ENCODE results near the gene RETREG3.
"Not testable (repeated sequence)": the region's sequence is repeated elsewhere in the genome, so short reads cannot be mapped to it uniquely, and the experiment has no call there.

The RETREG3 gene

DNA sequence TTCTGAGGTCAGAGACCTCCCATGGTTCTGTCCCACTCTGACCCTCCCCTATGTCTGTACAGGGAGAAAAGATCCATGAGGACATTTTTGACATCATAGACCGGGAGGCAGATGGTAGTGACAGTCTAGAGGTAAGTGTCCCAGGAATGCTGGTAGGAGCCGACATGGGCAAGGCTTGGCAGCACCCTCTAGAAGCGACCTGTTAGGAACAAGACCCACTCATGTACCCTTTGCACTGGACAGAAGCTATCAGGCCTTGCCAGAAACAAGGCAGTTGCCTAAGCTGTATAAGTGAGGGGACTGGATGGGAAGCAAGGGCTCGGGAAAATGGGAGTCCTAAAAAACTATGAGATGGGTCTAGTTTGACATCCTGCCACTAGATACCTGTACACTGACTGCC lies 2.8 kb upstream of the RETREG3 start:
- FAIRE-seq, result no peak
- DNase-seq (ENCODE audit: low spot score), result no peak

GRCh38 chr17:42609814-42610801 lies 934 bp upstream of the RETREG3 start:
- DNase-seq (ENCODE audit: low spot score); FAIRE-seq: not testable (repeated sequence)

DNA sequence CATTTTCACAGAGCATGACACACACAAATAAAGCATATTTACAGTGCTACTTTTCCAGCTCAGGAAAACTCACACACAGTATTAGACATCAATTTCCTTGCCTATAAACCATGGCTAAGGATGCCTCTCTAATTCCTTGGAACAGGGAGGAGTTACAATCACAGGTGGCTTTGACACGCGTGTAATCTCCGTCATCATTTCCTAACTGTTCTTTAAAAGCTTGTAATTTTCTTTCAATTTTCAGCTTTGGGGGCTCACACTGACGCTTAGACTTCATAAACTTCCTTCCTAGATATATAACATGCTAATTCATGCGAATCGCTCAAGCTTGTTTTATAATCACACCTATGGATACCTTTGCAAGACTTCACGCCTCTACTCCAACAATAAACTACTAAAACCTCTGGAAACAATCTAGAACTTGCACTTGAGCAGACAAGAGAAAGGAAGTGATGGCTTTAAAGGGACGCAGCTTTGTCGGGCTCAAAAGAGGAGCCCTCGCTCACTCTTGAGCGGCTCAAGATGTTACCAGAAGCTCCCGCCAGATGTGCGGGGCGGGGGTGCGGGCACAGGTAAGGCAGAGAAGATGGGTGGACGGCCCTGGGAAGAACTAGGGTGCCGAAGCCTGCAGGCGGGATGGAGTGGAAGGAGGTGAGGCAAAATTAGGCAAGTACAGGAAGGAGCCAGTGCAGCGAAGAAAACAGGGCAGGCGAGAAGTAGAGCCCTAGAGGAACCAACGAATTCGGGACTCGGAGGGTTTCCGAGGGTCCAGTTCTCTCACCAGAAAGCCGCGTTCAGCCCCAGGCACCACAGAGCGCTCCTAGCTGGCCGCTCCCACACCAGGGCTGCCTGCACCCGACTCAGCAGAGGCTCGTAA lies 631 bp downstream of the RETREG3 start:
- DNase-seq (ENCODE audit: low spot score) (peak; percentile 11), FAIRE-seq (no peak)

DNA sequence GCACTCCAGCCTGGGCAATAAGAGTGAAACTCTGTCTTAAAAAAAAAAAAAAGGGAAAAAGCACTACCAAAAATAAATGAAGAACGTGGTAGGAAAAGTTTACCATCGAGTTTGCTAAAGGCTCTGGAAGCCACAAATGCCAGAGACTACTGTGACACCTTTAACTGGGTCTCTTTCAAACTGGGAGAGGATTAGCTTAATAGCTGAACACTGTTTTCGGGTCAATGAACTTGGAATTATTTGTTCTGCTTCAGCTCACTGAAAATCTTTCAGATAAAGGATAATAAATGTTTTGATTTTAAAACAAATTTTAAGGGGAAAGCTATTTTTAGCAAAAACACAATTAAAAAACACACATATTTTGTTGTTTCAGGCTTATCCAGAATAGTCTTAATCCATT lies 1.4 kb downstream of the RETREG3 start:
- no peak for FAIRE-seq
- no peak for DNase-seq (ENCODE audit: low spot score)

DNA sequence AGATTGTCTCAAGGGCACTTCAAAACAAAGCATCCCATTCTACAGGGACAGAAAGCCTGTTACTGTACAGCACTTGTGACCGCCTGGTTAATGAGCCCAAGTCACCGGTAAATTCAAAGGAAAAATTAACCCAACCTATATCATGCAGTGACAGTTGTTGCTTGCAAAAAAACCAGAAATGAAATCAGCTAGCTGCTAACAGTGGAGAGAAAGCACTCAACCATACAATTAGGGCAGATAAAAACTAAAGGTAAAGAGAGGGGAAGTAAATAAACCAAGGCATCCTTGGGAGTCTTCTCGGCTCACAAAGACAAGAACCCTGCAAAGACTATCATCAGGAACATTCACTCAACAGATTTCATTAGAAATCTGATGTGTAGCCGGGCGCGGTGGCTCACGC lies 5.9 kb downstream of the RETREG3 start:
- DNase-seq (ENCODE audit: low spot score) (no peak), FAIRE-seq (no peak)

GRCh38 chr17:42598905-42599304 lies 10.3 kb downstream of the RETREG3 start:
- FAIRE-seq, result no peak
- no peak for DNase-seq (ENCODE audit: low spot score)

- no peak for DNase-seq (ENCODE audit: low spot score)
- no peak for FAIRE-seq
These were observed 12.8 kb downstream of the RETREG3 start for GRCh38 chr17:42596386-42596785.

DNA sequence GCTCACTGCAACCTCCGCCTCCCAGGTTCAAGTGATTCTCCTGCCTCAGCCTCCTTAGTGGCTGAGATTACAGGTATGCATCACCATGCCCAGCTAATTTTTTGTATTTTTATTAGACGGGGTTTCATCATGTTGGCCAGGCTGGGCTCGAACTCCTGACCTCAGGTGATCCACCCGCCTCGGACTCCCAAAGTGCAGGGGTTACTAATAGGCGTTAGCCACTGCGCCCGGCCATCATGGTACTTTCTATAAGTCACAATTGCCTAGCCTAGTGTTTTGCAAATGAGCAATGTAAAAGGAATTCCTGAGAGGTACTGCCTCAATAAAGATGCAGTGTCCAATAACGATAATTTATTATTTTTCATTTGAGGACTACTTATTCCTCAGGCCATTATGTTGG lies 17.8 kb downstream of the RETREG3 start:
- DNase-seq (ENCODE audit: low spot score) (no peak), FAIRE-seq (no peak)

GRCh38 chr17:42590886-42591285 lies 18.3 kb downstream of the RETREG3 start:
- FAIRE-seq (no peak), DNase-seq (ENCODE audit: low spot score) (no peak)

GRCh38 chr17:42586514-42587230 lies 22.5 kb downstream of the RETREG3 start:
- FAIRE-seq (no peak), DNase-seq (ENCODE audit: low spot score) (no peak)

DNA sequence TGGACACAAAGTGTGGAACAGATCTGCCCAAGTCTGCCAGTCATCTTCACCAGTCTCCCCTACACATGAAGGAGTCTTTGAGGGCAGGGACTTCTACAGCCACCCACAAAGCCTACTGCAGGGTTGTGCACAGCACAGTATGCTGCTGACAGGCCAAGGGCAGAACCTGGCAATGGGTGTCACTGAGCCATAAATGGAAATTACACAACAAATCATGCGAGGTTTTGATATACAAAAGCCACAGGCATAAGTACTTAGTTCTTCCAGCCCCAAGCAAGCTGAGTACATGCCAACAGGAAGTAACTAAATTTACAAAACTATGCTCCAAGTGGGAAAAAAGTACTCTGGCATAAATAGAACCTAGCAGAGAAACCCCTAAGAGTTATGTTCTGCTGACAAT lies 23.8 kb downstream of the RETREG3 start:
- no peak for DNase-seq (ENCODE audit: low spot score)

DNA sequence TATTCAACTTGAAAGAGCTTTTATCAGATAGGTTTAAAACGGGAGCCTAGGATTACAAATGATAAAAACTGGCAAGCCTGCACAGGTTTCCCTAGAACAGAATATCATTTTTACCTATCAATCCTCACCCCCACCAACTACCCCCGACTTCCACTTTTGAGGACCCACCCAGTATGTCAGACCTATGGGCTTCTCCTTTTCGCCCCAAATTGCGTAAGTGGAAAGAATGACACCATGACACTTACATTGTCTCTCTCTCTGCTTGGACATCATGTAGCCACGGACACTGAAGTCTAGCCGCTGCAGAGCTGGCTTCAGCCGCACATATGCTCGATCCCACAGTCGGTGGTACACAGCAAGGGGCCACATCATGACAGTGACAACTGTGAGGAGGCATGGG lies 24.3 kb downstream of the RETREG3 start:
- FAIRE-seq (no peak), DNase-seq (ENCODE audit: low spot score) (no peak)

More for the DNA sequence above, 23.8 kb downstream of the RETREG3 start:
- no peak for FAIRE-seq

DNA sequence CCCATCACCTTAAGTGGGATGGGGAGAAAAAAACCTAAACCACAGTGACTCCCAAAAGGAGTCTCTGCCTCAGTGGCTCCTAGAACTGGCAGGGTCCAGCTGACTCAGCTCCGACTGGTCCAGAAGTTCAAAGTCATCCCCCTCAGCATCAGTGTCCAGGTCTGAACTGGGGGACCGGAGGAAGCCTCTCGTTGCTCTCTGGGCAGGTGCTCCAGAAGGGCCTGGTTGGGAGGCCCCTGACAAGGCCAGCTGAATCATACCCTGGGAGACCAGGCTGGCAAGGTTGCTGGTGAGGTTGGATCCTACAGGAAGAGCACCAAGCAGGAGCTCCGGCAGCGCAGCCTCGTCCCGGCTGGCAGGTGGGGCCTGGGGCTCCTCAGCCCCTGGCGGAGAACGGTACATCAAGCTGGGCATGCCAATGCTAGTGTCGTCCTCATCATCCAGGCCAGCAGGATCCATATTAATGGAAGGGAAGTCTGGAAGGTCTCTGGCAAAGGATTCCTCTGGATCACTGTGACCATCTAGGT lies 27.4 kb downstream of the RETREG3 start:
- FAIRE-seq, result no peak
- no peak for DNase-seq (ENCODE audit: low spot score)

DNA sequence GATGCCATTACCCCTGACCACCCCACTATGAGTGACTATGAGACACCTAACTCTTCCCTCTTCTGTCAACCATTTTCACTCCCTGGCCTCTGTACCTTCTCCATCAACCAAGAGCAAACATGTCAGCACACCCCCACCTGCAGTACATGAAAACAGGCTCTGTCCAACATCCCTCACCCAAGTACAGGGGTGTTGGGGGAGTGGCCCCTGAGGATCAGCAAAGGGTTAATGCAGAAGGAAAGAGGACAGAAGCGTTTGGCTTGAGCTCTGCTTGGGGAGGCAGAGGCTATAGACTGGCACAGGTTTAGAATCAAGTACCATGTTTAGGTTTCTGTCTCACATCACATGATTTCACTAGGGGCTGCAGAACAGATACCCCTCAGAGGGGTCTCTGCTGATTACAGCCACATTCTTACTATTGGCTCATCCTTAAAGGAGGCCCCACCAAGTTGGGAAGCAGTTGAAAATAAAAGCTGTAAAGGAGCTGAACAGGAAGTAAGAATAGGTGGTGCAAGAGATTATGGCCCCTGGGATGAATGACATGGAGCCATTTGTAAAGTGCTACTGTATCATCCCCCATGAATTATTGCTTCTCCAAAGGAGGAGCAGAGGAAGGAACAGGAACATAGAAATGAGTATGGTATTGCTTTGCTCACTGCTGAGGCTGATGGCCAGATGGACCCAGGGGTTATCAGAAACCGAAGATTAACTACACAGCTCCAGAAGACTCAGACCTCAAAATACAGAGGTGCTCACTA lies 29.2 kb downstream of the RETREG3 start:
- FAIRE-seq (no peak), DNase-seq (ENCODE audit: low spot score) (no peak)

DNA sequence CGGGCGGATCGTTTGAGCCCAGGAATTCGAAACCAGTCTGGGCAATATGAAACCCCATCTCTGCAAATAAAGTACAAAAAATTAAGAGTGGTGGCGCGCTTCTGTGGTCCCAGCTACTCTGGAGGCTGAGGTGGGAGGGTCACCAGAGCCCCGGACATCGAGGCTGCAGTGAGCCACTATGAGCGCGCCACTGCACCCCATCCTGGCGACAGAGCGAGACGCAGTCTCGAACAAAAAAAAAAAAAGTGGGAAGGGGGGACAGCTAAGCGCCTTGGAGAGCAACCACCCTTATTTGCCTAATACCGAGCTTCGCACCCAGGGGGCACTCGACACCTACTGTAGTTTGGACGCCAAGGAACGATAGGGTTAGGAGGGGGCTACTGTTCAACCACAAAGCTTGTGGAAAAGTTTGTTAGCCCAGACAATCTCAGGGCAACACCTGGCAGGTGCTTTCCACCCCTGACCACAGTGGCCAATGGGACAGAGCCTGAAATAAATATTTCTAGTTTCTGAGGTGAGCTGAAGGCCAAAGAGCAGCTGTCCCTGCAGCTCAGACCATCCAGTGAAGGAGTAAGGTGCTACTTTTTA lies 30.8 kb downstream of the RETREG3 start:
- peak; percentile 60 for DNase-seq (ENCODE audit: low spot score)
- FAIRE-seq, result no peak

DNA sequence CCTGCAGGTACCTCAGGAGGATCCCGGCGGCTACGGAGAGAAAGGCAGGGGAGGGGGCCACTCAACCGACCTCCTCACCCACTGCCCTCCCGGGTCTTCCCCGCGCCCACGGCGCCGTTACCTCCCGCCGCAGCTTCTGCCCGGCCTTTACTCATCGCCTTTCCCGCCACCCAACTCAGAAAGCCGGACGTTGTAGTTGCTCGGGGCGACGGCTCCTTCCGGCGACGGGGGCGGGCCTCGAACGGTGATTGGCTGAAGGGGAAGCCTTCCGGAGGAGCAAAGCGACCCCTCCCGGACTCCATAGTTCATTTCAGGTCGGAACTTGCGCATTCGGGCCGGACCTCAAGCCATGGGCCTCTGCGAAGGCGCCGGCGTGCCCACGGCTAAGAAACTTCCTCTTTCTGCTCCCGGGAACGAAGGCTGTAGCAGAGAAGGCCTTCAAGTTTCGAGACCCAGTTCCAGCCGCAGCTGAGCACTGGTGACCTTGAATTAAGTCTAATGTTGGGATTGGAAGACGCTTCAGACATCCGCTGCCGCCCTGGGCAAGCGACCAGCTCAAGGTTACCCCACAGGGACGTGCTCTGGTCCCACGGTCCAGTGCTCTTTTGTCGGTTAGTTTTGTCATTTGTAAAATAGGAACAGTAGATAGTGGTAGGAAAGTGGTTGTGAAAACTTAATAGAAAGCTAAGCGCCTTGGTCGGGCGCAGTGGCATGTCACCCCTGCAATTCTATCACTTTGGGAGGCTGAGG lies 31.5 kb downstream of the RETREG3 start, which contains the start of gene PSMC3IP:
TSS of gene PSMC3IP (minus strand) at position 198 of the 750 bp plus-strand sequence. CDS start at position 155, 43 bp downstream.
- FAIRE-seq (peak; percentile 58), DNase-seq (ENCODE audit: low spot score) (peak; percentile 90)

- no peak for DNase-seq (ENCODE audit: low spot score)
- no peak for FAIRE-seq
These were observed 32.0 kb downstream of the RETREG3 start for GRCh38 chr17:42577140-42577531.

- no peak for FAIRE-seq
- DNase-seq (ENCODE audit: low spot score), result no peak
These were observed 34.7 kb downstream of the RETREG3 start for GRCh38 chr17:42574463-42574862.

GRCh38 chr17:42573095-42573494 lies 36.1 kb downstream of the RETREG3 start:
- FAIRE-seq, result no peak
- no peak for DNase-seq (ENCODE audit: low spot score)
